Upper lobe of left lung (tissue), 6 donors: ENCODE data around the gene GARRE1. TPM values are rescaled to one million over a fixed set of nuclear protein-coding genes. Genes with fewer than 3 reads are reported as not detected.

ENCODE experiments used
- ATAC-seq, 2 donors: fragments of 200-7000 bp; cut with Tn5 transposase; one replicate each; pipeline ENCODE4 v1.9.1; 2022; ENCODE audit warnings: mild to moderate bottlenecking in 2 of 2, moderate library complexity in 2 of 2; ENCODE audit not compliant: low FRiP score in 2 of 2
- DNase-seq, 2 donors: peaks; one replicate each; pipeline ENCODE4 v3.0.0-alpha.2; 2019 to 2020
- H3K27ac ChIP-seq, 4 donors: fragments of 200-600 bp; sonication (generic); one replicate each; pipeline ENCODE4 v1.5.1; 2016 to 2019
- H3K27me3 ChIP-seq, 4 donors: fragments of 200-600 bp; sonication (generic); one replicate each; pipeline ENCODE4 v1.5.1; 2017 to 2019
- H3K36me3 ChIP-seq, 4 donors: fragments of 200-600 bp; sonication (generic); one replicate each; pipeline ENCODE4 v1.5.1; 2016 to 2019
- H3K4me1 ChIP-seq, 4 donors: fragments of 200-600 bp; sonication (generic); one replicate each; pipeline ENCODE4 v1.5.1; 2018 to 2019
- H3K4me3 ChIP-seq, 4 donors: fragments of 200-600 bp; sonication (generic); one replicate each; pipeline ENCODE4 v1.5.1; 2017 to 2019; ENCODE audit warnings: mild to moderate bottlenecking in 2 of 4, moderate library complexity in 1 of 4
- H3K9me3 ChIP-seq, 4 donors: fragments of 200-600 bp; sonication (generic); one replicate each; pipeline ENCODE4 v1.5.1; 2018 to 2019
- CTCF ChIP-seq, 6 experiments: fragments of 450-650 bp in 4 of 6; fragments of 200-600 bp in 2 of 6; sonication (generic) in 2 of 6; IDR thresholded peaks; one replicate each; pipeline ENCODE4 v1.5.1; 2016 to 2019; ENCODE audit warnings: antibody characterized with exemption in 6 of 6
- EP300 ChIP-seq, 4 donors: sonication (generic); formaldehyde crosslinking; IDR thresholded peaks; one replicate each; pipeline ENCODE4 v1.5.1; 2017; ENCODE audit warnings: antibody characterized with exemption in 4 of 4, control low read depth in 2 of 4
- POLR2A ChIP-seq, 4 donors: fragments of 450-650 bp; IDR thresholded peaks; one replicate each; pipeline ENCODE4 v1.5.1; 2016 to 2017; ENCODE audit warnings: antibody characterized with exemption in 4 of 4, mild to moderate bottlenecking in 2 of 4
- POLR2AphosphoS5 ChIP-seq, 2 donors: sonication (generic); formaldehyde crosslinking; IDR thresholded peaks; one replicate each; pipeline ENCODE4 v1.5.1; 2017; ENCODE audit warnings: antibody characterized with exemption in 2 of 2
- WGBS, 2 donors: methylation state at CpG; one replicate each; pipeline ENCODE4 v1.1.5; 2017 to 2018; 5-methylcytosine and 5-hydroxymethylcytosine counted together
- total RNA-seq, 6 donors: library from RNA; depleted of rRNA in 4 of 6; stranded (reverse); fragments of >200 nt in 4 of 6; gene quantifications; one replicate each; pipeline versions ENCODE4 v1.1.0 to v1.2.1, GENCODE V29; 2016 to 2021
- donor health status: DM: no; HTN: no; CAD: no; lungs with moderate emphysema.
- donor health status: DM: no; HTN: yes; CAD: no; lungs with severe emphysema.

GARRE1 gene
- total RNA-seq, 6 donors from 2014 or later: 18.2 to 36.7 (median 28.1) TPM

DNA sequence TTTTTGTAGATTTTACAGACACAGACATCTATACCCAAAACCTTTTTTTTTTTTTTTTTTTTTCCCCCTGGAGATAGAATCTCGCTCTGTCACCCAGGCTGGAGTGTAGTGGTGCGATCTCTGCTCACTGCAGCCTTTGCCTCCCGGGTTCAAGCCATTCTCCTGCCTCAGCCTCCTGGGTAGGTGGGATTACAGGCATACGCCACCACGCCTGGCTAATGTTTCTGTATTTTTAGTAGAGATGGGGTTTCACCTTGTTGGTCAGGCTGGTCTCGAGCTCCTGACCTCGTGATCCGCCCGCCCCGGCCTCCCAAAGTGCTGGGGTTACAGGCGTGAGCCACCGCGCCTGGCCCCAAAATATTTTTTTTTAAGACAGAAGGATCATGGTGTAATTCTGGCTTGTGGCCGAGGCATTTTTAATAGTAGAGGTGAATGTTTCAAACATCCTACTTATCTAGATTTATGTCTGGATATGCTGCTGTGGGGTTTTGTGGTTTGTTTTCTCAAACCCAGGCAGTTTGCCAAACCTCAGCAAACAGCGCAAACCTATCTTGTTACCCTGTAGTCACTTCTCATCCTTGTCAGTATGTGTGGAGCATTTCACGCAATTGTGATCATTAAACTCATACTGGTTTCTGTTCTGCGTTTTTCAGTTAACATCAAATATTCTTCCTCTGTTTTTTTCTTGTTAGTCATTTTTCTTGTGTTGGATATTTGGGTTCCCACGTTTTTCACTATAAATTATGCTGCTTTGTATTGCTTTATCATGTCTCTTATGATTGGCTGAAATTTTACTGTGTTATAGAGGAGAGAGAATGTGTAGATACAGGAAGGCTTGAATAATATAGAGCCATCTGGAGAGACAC is 36.2 kb upstream of the GARRE1 start:
- peak overlapping the region in 1 of 4 donors; percentile 35 for H3K27ac ChIP-seq
- no peak overlapping the region for H3K4me3 ChIP-seq
- H3K9me3 ChIP-seq: no peaks in the 10 kb centered on the region
- H3K36me3 ChIP-seq: peaks cover 16 to 76% (median 44%) of the 10 kb centered on the region in 4 donors
- H3K4me1 ChIP-seq: peaks cover 0 to 13% (median 1%) of the 10 kb centered on the region in 4 donors
- ATAC-seq (peak in 1 of 2 donors; percentile 40), DNase-seq (no peak)
- no peak for TF ChIP-seq EP300 (IDR thresholded peaks at IDR 0.05)
- no peak for TF ChIP-seq POLR2AphosphoS5 (IDR thresholded peaks at IDR 0.05)
- TF ChIP-seq CTCF (IDR thresholded peaks at IDR 0.05): no peak
- no peak for TF ChIP-seq POLR2A (IDR thresholded peaks at IDR 0.05)
- no peaks in the 10 kb centered on the region for H3K27me3 ChIP-seq
- WGBS, 2 donors: 57 to 70% methylated on average over 18 of the region's 18 CpGs

DNA sequence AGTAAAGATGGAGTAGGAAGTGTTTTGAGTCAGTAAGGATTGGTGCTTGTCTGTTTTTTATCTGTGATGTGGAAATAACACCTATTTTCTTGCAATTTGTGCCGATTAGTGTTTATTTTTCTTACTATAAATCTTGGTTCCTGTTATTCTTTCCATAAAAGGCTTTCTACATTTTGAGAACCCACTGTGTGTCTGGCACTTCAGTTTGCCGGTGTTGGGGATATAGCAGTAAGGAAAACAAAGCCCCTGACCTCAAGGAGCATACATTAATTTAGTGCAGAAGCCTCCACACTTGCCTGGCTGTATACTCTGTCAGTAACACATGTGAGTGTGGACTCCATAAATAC is 35.6 kb upstream of the GARRE1 start:
- peaks cover 18 to 76% (median 50%) of the 10 kb centered on the region in 4 donors for H3K36me3 ChIP-seq
- no peaks in the 10 kb centered on the region for H3K27me3 ChIP-seq
- H3K9me3 ChIP-seq: no peaks in the 10 kb centered on the region
- 60 to 64% methylated on average over 2 of the region's 2 CpGs for WGBS, 2 donors
- TF ChIP-seq POLR2A (IDR thresholded peaks at IDR 0.05): no peak
- TF ChIP-seq EP300 (IDR thresholded peaks at IDR 0.05): no peak
- no peak for TF ChIP-seq POLR2AphosphoS5 (IDR thresholded peaks at IDR 0.05)
- no peak for TF ChIP-seq CTCF (IDR thresholded peaks at IDR 0.05)
- H3K27ac ChIP-seq: peak overlapping the region in 1 of 4 donors; percentile 35
- peaks cover 0 to 13% (median 1%) of the 10 kb centered on the region in 4 donors for H3K4me1 ChIP-seq
- DNase-seq (no peak), ATAC-seq (no peak)
- H3K4me3 ChIP-seq: no peak overlapping the region

GRCh38 chr19:34220472-34221063 is 33.8 kb upstream of the GARRE1 start:
- no peak overlapping the region for H3K4me3 ChIP-seq
- peaks cover 32 to 76% (median 60%) of the 10 kb centered on the region in 4 donors for H3K36me3 ChIP-seq
- H3K4me1 ChIP-seq: peaks cover 0 to 13% (median 1%) of the 10 kb centered on the region in 4 donors
- TF ChIP-seq EP300 (IDR thresholded peaks at IDR 0.05): no peak
- no peak for TF ChIP-seq POLR2A (IDR thresholded peaks at IDR 0.05)
- peak; percentile 43 to 62 (median 55) for TF ChIP-seq CTCF (IDR thresholded peaks at IDR 0.05)
- no peak for TF ChIP-seq POLR2AphosphoS5 (IDR thresholded peaks at IDR 0.05)
- peak in 1 of 2 donors; percentile 42 for ATAC-seq
- peak in 1 of 2 donors; percentile 51 for DNase-seq
- H3K27me3 ChIP-seq: no peaks in the 10 kb centered on the region
- 65 to 75% methylated on average over 4 of the region's 4 CpGs for WGBS, 2 donors
- no peaks in the 10 kb centered on the region for H3K9me3 ChIP-seq
- H3K27ac ChIP-seq: no peak overlapping the region

- H3K9me3 ChIP-seq: no peaks in the 10 kb centered on the region
- ATAC-seq: no peak
- no peak for DNase-seq
- peaks cover 0 to 13% (median 1%) of the 10 kb centered on the region in 4 donors for H3K4me1 ChIP-seq
- no peak for TF ChIP-seq EP300 (IDR thresholded peaks at IDR 0.05)
- no peak for TF ChIP-seq POLR2AphosphoS5 (IDR thresholded peaks at IDR 0.05)
- TF ChIP-seq POLR2A (IDR thresholded peaks at IDR 0.05): no peak
- TF ChIP-seq CTCF (IDR thresholded peaks at IDR 0.05): no peak
- peaks cover 32 to 78% (median 66%) of the 10 kb centered on the region in 4 donors for H3K36me3 ChIP-seq
- H3K27ac ChIP-seq: no peak overlapping the region
- H3K27me3 ChIP-seq: no peaks in the 10 kb centered on the region
- no peak overlapping the region for H3K4me3 ChIP-seq
- WGBS, 2 donors: 71 to 75% methylated on average over 1 of the region's 1 CpG
Observed at GRCh38 chr19:34222386-34222785, 32.0 kb upstream of the GARRE1 start.
